Ishikawa (cell line): ENCODE data around the gene NAGLU.

ENCODE experiments used
- CEBPB ChIP-seq: IDR thresholded peaks from 2 replicates; pipeline ENCODE4 v1.6.1; 2012
- CREB1 ChIP-seq: IDR thresholded peaks from 2 replicates; pipeline ENCODE4 v1.6.1; 2012; ENCODE audit warnings: low read depth
- EGR1 ChIP-seq: IDR thresholded peaks from 2 replicates; pipeline ENCODE4 v1.6.1; 2012
- EP300 ChIP-seq: IDR thresholded peaks from 2 replicates; pipeline ENCODE4 v1.6.1; 2012; ENCODE audit warnings: borderline replicate concordance
- FOXM1 ChIP-seq: IDR thresholded peaks from 2 replicates; pipeline ENCODE4 v1.6.1; 2012; ENCODE audit warnings: low read depth, borderline replicate concordance
- MAX ChIP-seq: IDR thresholded peaks from 2 replicates; pipeline ENCODE4 v1.6.1; 2012
- NFIC ChIP-seq: IDR thresholded peaks from 2 replicates; pipeline ENCODE4 v1.6.1; 2012
- RAD21 ChIP-seq: IDR thresholded peaks from 2 replicates; pipeline ENCODE4 v1.6.1; 2012; ENCODE audit warnings: low read depth
- TAF1 ChIP-seq: IDR thresholded peaks from 2 replicates; pipeline ENCODE4 v1.6.1; 2012; ENCODE audit warnings: low read depth, mild to moderate bottlenecking
- TCF12 ChIP-seq: IDR thresholded peaks from 2 replicates; pipeline ENCODE4 v1.6.1; 2012; ENCODE audit warnings: low read depth
- TEAD4 ChIP-seq: IDR thresholded peaks from 2 replicates; pipeline ENCODE4 v1.6.1; 2012
- YY1 ChIP-seq: IDR thresholded peaks from 2 replicates; pipeline ENCODE4 v1.6.1; 2012; ENCODE audit warnings: low read depth
- ZBTB7A ChIP-seq: IDR thresholded peaks from 2 replicates; pipeline ENCODE4 v1.6.1; 2012; ENCODE audit warnings: low read depth
- TF ChIP-seq, protein P1 (sequence below): IDR thresholded peaks from 2 replicates; pipeline ENCODE4 v1.6.1; 2012; ENCODE audit warnings: low read depth, mild to moderate bottlenecking
- TF ChIP-seq, protein P2 (sequence below): IDR thresholded peaks from 2 replicates; pipeline ENCODE4 v1.6.1; 2012

The NAGLU gene

GRCh38 chr17:42537826-42538451, 1.9 kb downstream of the NAGLU start:
- TF ChIP-seq MAX = no peak
- TF ChIP-seq EP300 = no peak
- TF ChIP-seq TEAD4 = no peak
- TF ChIP-seq, protein P1, sequence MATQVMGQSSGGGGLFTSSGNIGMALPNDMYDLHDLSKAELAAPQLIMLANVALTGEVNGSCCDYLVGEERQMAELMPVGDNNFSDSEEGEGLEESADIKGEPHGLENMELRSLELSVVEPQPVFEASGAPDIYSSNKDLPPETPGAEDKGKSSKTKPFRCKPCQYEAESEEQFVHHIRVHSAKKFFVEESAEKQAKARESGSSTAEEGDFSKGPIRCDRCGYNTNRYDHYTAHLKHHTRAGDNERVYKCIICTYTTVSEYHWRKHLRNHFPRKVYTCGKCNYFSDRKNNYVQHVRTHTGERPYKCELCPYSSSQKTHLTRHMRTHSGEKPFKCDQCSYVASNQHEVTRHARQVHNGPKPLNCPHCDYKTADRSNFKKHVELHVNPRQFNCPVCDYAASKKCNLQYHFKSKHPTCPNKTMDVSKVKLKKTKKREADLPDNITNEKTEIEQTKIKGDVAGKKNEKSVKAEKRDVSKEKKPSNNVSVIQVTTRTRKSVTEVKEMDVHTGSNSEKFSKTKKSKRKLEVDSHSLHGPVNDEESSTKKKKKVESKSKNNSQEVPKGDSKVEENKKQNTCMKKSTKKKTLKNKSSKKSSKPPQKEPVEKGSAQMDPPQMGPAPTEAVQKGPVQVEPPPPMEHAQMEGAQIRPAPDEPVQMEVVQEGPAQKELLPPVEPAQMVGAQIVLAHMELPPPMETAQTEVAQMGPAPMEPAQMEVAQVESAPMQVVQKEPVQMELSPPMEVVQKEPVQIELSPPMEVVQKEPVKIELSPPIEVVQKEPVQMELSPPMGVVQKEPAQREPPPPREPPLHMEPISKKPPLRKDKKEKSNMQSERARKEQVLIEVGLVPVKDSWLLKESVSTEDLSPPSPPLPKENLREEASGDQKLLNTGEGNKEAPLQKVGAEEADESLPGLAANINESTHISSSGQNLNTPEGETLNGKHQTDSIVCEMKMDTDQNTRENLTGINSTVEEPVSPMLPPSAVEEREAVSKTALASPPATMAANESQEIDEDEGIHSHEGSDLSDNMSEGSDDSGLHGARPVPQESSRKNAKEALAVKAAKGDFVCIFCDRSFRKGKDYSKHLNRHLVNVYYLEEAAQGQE = no peak
- TF ChIP-seq YY1 = no peak
- TF ChIP-seq RAD21 = no peak
- no peak for TF ChIP-seq CREB1
- TF ChIP-seq ZBTB7A = no peak
- TF ChIP-seq TCF12 = no peak
- TF ChIP-seq, protein P2, sequence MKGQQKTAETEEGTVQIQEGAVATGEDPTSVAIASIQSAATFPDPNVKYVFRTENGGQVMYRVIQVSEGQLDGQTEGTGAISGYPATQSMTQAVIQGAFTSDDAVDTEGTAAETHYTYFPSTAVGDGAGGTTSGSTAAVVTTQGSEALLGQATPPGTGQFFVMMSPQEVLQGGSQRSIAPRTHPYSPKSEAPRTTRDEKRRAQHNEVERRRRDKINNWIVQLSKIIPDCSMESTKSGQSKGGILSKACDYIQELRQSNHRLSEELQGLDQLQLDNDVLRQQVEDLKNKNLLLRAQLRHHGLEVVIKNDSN = no peak
- no peak for TF ChIP-seq EGR1
- TF ChIP-seq FOXM1 = no peak
- no peak for TF ChIP-seq CEBPB

DNA sequence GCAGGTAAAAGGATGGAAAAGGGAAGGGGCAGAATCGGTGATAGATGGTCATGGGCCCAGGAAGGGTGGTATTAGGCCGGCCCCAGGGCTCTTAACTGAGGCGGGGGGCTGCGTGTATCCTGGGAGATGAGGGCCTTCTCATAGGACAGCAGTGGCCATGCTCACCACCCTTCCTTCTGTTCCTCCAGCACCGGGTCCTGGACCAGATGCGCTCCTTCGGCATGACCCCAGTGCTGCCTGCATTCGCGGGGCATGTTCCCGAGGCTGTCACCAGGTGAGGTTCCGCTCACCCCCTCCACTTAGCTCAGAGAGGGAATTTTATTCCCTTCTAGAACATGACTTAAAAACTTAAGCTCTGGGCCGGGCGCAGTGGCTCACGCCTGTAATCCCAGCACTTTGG, 2.4 kb downstream of the NAGLU start:
- TF ChIP-seq NFIC = no peak
- TF ChIP-seq, protein P2 = no peak
- no peak for TF ChIP-seq TAF1
- TF ChIP-seq RAD21 = no peak
- TF ChIP-seq CEBPB = no peak
- TF ChIP-seq, protein P1 = no peak

DNA sequence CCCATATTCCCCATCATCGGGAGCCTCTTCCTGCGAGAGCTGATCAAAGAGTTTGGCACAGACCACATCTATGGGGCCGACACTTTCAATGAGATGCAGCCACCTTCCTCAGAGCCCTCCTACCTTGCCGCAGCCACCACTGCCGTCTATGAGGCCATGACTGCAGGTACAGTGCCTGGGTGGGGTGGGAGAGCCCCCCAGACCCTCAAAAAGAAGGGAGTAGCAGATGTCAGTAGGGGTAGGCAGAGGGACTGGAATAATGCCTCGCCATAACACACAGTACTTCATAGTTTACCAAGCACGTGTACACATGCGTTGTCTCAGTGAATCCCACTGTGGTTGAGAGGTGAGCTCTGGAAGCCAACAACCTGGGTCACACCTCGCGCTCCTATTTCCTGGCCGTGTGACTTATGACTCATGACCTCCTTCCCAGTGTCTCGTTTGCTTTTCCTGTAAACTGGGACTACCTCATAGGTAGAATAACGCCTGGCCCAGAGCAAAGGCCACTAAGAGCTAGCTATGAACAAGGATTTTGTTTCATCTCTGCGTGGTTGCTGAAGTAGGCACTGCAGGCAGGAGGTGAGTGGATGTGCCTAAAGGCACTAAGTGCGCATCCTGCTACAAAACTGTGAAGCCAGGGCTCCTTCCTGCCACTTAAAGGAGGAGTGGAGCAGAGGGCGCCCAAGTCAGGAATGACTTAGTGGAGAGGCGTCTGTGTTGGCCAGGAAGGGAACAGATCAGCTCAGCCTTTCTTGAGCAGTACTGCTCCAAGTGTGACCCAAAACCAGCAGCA, 5.2 kb downstream of the NAGLU start:
- TF ChIP-seq MAX (no peak), NFIC (no peak), EP300 (no peak), CREB1 (no peak), EGR1 (no peak), YY1 (no peak), CEBPB (no peak), TAF1 (no peak)
- TF ChIP-seq, protein P2 = no peak

DNA sequence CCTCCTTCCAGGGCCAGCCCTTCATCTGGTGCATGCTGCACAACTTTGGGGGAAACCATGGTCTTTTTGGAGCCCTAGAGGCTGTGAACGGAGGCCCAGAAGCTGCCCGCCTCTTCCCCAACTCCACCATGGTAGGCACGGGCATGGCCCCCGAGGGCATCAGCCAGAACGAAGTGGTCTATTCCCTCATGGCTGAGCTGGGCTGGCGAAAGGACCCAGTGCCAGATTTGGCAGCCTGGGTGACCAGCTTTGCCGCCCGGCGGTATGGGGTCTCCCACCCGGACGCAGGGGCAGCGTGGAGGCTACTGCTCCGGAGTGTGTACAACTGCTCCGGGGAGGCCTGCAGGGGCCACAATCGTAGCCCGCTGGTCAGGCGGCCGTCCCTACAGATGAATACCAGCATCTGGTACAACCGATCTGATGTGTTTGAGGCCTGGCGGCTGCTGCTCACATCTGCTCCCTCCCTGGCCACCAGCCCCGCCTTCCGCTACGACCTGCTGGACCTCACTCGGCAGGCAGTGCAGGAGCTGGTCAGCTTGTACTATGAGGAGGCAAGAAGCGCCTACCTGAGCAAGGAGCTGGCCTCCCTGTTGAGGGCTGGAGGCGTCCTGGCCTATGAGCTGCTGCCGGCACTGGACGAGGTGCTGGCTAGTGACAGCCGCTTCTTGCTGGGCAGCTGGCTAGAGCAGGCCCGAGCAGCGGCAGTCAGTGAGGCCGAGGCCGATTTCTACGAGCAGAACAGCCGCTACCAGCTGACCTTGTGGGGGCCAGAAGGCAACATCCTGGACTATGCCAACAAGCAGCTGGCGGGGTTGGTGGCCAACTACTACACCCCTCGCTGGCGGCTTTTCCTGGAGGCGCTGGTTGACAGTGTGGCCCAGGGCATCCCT, 7.4 kb downstream of the NAGLU start:
- TF ChIP-seq, protein P1 = no peak
